ENCODE data around the gene C1QL3. TPM values are rescaled to one million over a fixed set of nuclear protein-coding genes. Genes with fewer than 3 reads are reported as not detected.

The C1QL3 gene
- not detected in 2 replicates for total RNA-seq

DNA sequence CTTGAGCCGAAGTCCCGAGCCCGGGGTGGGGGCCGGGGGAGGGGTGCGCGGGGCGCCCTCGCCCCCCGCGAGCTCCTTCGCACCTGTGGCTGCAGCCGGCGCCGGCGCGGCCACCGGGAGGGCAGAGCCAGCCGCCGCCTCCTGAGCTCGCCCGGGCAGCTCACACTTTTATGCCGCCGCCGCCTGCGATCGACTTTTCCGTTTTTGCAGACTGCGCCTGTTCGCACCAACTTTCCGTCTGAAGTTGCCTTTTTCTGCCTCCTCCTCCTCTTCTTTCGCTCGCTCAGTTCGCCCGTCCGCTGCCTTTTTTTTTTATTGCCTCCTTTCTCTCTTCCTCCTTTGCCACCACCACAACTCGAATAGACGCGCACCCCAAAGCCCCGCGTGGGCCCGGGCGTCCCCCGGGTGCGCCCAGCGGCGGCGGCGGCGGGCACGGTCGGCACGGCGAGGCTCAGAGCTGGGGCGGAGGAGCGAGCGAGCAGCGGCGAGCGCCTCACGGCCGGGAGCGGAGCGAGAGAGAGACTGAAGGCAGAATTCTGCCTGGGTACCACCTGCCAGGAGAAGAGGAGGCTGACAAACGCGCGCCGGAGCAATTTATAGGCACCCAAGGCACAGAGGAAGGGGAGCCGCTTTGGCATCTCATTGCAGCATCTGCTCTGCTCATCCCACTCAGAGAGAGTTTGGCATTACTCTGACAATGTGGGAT lies at the start of gene C1QL3:
TSS of gene C1QL3 (minus strand) at position 569 of the 706 bp plus-strand sequence. CDS start 814 bp downstream, outside the sequence.

Other genes with a start within 250 kb of the C1QL3 start
- gene PTER, start 84.9 kb downstream of the C1QL3 start, total RNA-seq, result 16.4 and 32.9 TPM in 2 replicates

Measured in nasal cavity respiratory epithelium epithelial cell of viscerocranial mucosa (primary cell).